PFSK-1 (cell line): ENCODE measurements around the gene NKTR.

Source experiments
- FOXP2 ChIP-seq: optimal IDR thresholded peaks from 2 replicates; pipeline ENCODE3; 2011; ENCODE audit warnings: borderline replicate concordance, control low read depth, inconsistent platforms; ENCODE audit not compliant: insufficient read depth; ENCODE audit errors: extremely low read length, extremely low read depth
- POLR2AphosphoS5 ChIP-seq: IDR thresholded peaks from 2 replicates; pipeline ENCODE4 v1.6.1; 2012; ENCODE audit warnings: low read depth, mild to moderate bottlenecking, control low read depth, low read length, moderate library complexity
- REST ChIP-seq, 2 experiments: IDR thresholded peaks; 2 replicates each; pipeline versions ENCODE4 v1.6.1 to v1.8.0; 2011 to 2012; ENCODE audit warnings: low read depth in 2 of 2, low read length in 2 of 2, control low read depth in 1 of 2, inconsistent platforms in 1 of 2, mild to moderate bottlenecking in 1 of 2, moderate library complexity in 1 of 2; ENCODE audit not compliant: insufficient read depth in 1 of 2
- SIN3A ChIP-seq: IDR thresholded peaks from 2 replicates; pipeline ENCODE4 v1.6.1; 2012; ENCODE audit warnings: mild to moderate bottlenecking, low read length, moderate library complexity, borderline replicate concordance; ENCODE audit not compliant: insufficient read depth
- TAF1 ChIP-seq: IDR thresholded peaks from 2 replicates; pipeline ENCODE4 v1.6.1; 2012; ENCODE audit warnings: low read length, control low read depth, borderline replicate concordance; ENCODE audit not compliant: insufficient read depth

NKTR gene

GRCh38 chr3:42589382-42590109 is 10.9 kb upstream of the NKTR start:
- no peak for TF ChIP-seq REST (IDR thresholded peaks at IDR 0.05; ENCODE audit: insufficient read depth in 1 of 2, low read depth in 2 of 2, low read length in 2 of 2)
- TF ChIP-seq FOXP2 = no peak

- TF ChIP-seq POLR2AphosphoS5 (no peak), TAF1 (no peak), FOXP2 (no peak), SIN3A (no peak), REST (IDR thresholded peaks at IDR 0.05; ENCODE audit: insufficient read depth in 1 of 2, low read depth in 2 of 2, low read length in 2 of 2) (no peak)
Observed at GRCh38 chr3:42590989-42591756, 9.3 kb upstream of the NKTR start.

GRCh38 chr3:42591811-42592210 is 8.7 kb upstream of the NKTR start:
- TF ChIP-seq SIN3A (no peak), TAF1 (no peak), POLR2AphosphoS5 (no peak), FOXP2 (no peak), REST (IDR thresholded peaks at IDR 0.05; ENCODE audit: insufficient read depth in 1 of 2, low read depth in 2 of 2, low read length in 2 of 2) (no peak)

GRCh38 chr3:42593635-42594034 is 6.9 kb upstream of the NKTR start:
- TF ChIP-seq POLR2AphosphoS5 (no peak), REST (IDR thresholded peaks at IDR 0.05; ENCODE audit: insufficient read depth in 1 of 2, low read depth in 2 of 2, low read length in 2 of 2) (no peak), FOXP2 (no peak), SIN3A (no peak), TAF1 (no peak)

- TF ChIP-seq FOXP2 (no peak), REST (IDR thresholded peaks at IDR 0.05; ENCODE audit: insufficient read depth in 1 of 2, low read depth in 2 of 2, low read length in 2 of 2) (no peak), SIN3A (no peak), TAF1 (no peak), POLR2AphosphoS5 (no peak)
Observed at GRCh38 chr3:42595682-42596081, 4.8 kb upstream of the NKTR start.
